Activated naive CD4-positive, alpha-beta T cell treated with anti-CD3 and anti-CD28 coated beads, Interleukin-2, amount 50 U/mL, for 16 hours (primary cell): ENCODE results near the gene NLE1.
A peak's percentile ranks its signal among the peaks of the same experiment; 100 is the strongest.
"Not testable (repeated sequence)": the region's sequence is repeated elsewhere in the genome, so short reads cannot be mapped to it uniquely, and the experiment has no call there.

ENCODE experiments used
- DNase-seq: peaks from one replicate; pipeline ENCODE4 v3.0.0-alpha.2; 2020

NLE1 gene

GRCh38 chr17:35141681-35142466 is at the start of gene NLE1:
Gene NLE1, minus strand, starts transcription at chr17:35142303. Its CDS starts 28 bp downstream, at chr17:35142275.
- DNase-seq: peak; percentile 90

- no peak for DNase-seq
Measured at GRCh38 chr17:35191001-35191695, 49.0 kb upstream of the NLE1 start.

- no peak for DNase-seq
Measured at GRCh38 chr17:35189291-35189690, 47.2 kb upstream of the NLE1 start.

GRCh38 chr17:35188111-35188510 is 46.0 kb upstream of the NLE1 start:
- DNase-seq: no peak

GRCh38 chr17:35187481-35187880 is 45.4 kb upstream of the NLE1 start:
- DNase-seq: no peak

GRCh38 chr17:35185849-35186248 is 43.7 kb upstream of the NLE1 start:
- DNase-seq: no peak

- no peak for DNase-seq
Measured at GRCh38 chr17:35184274-35184673, 42.2 kb upstream of the NLE1 start.

GRCh38 chr17:35183332-35183731 is 41.2 kb upstream of the NLE1 start:
- no peak for DNase-seq

GRCh38 chr17:35179379-35179778 is 37.3 kb upstream of the NLE1 start:
- DNase-seq: not testable (repeated sequence)

GRCh38 chr17:35176897-35177296 is 34.8 kb upstream of the NLE1 start:
- no peak for DNase-seq

- no peak for DNase-seq
Measured at GRCh38 chr17:35175638-35176415, 33.7 kb upstream of the NLE1 start.

GRCh38 chr17:35174835-35175334 is 32.8 kb upstream of the NLE1 start:
- DNase-seq: no peak

- not testable (repeated sequence) for DNase-seq
Measured at GRCh38 chr17:35172321-35172720, 30.2 kb upstream of the NLE1 start.

GRCh38 chr17:35171834-35172233 is 29.7 kb upstream of the NLE1 start:
- no peak for DNase-seq

- DNase-seq: no peak
Measured at GRCh38 chr17:35170968-35171771, 29.1 kb upstream of the NLE1 start.

GRCh38 chr17:35169835-35170363 is 27.8 kb upstream of the NLE1 start:
- DNase-seq: no peak

GRCh38 chr17:35167666-35168065 is 25.6 kb upstream of the NLE1 start:
- DNase-seq: no peak

- no peak for DNase-seq
Measured at GRCh38 chr17:35167046-35167445, 24.9 kb upstream of the NLE1 start.

- no peak for DNase-seq
Measured at GRCh38 chr17:35166526-35166925, 24.4 kb upstream of the NLE1 start.

GRCh38 chr17:35164716-35165115 is 22.6 kb upstream of the NLE1 start:
- no peak for DNase-seq

- no peak for DNase-seq
Measured at GRCh38 chr17:35163886-35164285, 21.8 kb upstream of the NLE1 start.

- DNase-seq: no peak
Measured at GRCh38 chr17:35162755-35163154, 20.7 kb upstream of the NLE1 start.
